DMS79 treated with DMSO at 0.1 percent for 48 hours (cell line): ENCODE results near the gene KCNJ1.
A peak's percentile ranks its signal among the peaks of the same experiment; 100 is the strongest.

Source experiments
- DNase-seq: peaks from one replicate; lab custom pipeline; 2025; lab: John Stamatoyannopoulos, UW

The KCNJ1 gene

GRCh38 chr11:128823753-128824152 is 43.3 kb downstream of the KCNJ1 start:
- no peak for DNase-seq

DNA sequence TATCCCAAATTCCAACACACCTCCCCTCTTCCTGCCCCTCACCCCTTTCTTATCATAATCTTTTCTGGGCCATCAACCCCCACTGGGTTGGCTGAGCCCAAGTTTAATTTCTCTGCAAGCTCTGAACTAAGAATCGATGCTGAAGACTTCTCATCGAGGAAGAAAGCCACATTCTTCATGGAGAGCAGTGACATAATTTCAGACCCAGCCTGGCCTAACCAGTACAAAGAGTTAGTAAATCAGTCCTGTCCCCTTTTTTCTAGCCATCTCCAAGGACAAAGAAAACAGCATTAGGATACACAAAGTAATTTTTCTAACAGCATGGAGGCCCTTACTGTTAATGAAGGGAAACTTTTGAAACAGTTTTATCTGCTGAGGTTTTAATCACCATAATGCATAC is 45.0 kb downstream of the KCNJ1 start:
- DNase-seq, result no peak

GRCh38 chr11:128821556-128821955 is 45.5 kb downstream of the KCNJ1 start:
- no peak for DNase-seq

DNA sequence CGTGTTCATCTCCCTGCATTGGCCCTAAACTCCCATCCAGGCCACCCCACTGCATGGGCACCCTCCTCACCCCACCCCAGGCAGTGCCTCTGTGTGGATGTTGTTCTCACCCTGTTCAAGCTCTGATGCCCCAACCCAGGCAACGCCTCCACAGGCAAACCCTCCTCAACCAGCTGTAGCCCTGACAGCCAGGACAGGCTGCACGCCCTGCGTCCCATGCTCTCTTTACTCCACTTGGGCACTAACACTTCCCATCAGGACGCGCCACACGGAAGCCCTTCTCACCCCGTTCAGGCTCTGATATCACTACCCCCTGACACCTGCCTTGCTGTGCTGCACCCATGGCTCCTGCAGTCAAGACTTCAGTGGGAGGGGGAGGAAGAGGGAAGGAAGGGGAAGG is 47.9 kb downstream of the KCNJ1 start:
- DNase-seq, result no peak

DNA sequence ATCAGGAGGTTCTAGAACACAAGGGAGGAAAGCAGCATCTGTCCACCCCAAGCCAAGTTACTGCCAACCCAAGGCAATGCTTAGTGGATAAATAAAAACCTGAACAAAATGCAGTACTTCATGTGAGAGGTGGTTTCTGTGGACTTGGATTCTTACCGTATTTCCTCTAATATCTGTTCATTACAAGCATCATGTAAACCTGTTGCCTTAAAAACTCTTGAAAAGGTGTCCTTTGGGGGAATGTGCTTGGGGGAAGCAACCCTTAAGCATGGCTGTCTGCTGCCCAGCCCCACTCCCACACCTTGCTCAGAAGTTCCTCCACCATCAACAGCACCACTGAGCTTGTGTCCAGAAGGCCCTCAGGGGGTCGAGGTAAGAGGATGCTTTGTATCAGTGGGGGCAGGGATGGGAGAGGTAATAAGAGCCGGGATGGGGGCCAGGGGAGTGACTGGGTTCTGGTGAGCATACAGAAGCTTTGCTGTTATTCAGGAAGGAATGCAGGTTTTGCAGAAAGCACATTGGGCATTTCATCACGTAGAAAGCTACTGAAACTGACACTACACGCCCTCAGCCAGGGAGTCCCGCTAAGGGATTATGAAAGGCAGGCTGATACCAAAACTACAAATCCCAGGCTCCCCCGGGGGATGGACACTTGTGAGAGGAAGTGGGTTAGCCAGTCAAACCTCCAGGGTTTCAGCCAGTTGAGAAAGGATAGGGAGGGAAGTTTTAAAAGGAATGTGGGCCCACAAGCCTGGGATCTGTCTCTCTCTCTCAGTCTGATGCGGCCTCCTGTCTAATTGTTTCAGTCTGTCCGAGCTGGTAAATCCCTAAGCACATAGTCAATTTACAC is 52.0 kb downstream of the KCNJ1 start:
- no peak for DNase-seq

GRCh38 chr11:128813729-128814128 is 53.4 kb downstream of the KCNJ1 start:
- no peak for DNase-seq

GRCh38 chr11:128810784-128811514 is 56.1 kb downstream of the KCNJ1 start:
- no peak for DNase-seq

DNA sequence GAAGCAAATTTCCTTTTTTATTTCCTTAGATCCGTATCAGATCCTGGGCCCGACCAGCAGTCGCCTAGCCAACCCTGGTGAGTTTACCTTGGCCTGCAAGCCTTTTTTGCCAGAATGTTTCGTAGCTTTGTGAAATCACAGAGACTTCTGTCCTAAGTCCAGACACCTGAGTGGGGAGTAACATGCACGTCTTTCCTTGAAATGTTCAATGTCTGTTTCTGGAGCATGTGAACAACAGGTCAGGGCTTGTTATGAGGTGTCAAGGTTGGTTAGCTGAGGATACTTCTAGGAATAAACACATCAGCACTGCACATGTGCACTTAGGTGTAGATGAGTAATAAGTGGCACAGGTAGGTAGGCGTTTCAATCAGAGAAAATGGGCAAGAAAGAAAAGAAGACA is 58.0 kb downstream of the KCNJ1 start:
- peak; percentile 40 for DNase-seq

- DNase-seq, result no peak
These were observed 59.2 kb downstream of the KCNJ1 start for GRCh38 chr11:128807909-128808308.

DNA sequence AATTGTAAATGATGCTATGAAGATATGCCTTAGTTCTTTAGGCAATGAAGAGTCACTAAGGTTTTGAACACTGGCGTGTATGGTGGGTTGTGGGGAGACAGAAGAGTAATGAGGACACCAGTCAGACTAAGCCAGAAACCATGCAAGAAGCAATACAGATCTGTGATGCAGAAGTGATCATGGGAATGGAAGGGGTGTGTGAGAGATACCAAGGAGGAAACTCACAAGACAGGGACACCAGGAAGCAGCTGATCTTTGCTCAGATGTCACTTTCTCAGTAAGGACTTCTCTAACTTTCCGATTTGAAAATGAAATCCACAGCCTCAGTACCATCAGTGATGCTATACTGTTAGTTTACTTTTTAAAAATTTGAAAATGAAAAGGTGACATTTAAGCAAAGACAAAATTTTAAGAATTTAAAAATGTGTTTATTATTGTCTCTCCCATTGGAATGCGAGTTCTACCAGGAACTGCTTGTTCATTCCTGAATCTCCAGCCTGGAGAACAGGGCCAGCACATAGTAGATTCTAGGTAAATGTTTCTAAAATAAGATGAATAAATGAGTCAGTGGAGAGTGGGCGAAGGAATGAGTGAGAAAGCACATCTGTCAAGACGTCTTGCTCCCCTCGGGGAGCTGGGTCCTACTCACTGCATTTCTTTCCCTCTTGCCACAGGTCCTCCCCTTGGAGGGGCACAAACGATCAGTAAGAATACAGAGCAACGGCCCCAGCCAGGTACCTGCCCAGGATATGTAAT is 60.4 kb downstream of the KCNJ1 start:
- DNase-seq, result no peak

GRCh38 chr11:128804481-128804880 is 62.6 kb downstream of the KCNJ1 start:
- DNase-seq, result no peak

DNA sequence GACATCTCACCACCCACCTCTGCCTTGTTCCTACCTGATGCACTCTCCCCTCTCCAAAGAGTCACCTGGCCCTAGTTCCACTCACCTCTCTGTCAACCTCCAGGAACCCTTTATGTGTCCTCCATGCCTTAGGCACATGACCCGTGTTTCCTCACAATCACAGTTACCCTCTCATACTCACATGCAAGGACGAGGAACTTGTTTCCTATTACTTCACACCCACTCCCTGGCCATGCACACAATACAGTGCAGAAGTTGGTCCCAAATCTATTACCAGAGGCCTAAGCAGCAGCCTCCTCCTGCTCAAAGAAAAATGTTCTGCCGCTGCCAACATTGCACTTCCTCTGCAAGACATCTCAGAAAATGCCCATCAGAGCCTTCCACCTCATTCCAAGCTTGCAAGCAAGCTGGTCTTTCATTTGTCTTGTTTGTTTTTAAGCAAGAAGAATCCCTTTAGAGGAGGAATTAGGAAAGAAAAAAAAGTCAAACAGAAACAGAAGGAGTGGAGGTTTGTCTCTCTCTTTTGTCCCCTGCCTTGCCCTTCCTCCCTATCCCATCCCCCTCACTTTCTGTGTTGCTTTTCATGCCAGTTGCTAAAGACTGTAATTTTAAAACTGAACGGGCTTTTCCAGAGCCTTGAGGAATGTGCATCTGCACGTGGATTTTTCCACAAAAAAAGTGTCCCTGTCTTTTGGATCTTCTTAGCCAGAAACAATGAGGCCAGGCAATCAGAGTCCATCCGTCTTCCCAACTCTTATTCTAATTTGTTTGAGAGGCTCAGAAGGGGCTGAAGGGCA is 63.4 kb downstream of the KCNJ1 start:
- DNase-seq, result no peak

DNA sequence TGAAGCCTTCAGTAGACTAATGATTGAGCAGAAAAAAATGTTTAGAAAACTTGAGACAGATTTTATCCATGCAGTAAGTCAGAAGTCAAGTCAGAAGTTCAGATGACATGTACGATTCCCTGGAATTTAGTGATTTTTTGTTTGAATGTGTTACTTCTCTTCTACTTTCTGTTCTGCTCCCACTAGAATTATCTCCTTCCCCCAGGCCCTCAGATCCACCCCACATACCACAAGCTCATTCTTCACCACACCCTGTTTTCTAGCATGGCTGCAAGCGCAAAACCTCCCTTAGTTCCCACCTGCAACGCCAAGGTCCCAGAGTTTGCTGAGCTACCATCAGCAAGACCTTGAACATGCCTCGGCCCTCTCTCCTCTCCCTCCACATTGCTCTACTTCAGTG is 64.1 kb downstream of the KCNJ1 start:
- DNase-seq, result no peak

DNA sequence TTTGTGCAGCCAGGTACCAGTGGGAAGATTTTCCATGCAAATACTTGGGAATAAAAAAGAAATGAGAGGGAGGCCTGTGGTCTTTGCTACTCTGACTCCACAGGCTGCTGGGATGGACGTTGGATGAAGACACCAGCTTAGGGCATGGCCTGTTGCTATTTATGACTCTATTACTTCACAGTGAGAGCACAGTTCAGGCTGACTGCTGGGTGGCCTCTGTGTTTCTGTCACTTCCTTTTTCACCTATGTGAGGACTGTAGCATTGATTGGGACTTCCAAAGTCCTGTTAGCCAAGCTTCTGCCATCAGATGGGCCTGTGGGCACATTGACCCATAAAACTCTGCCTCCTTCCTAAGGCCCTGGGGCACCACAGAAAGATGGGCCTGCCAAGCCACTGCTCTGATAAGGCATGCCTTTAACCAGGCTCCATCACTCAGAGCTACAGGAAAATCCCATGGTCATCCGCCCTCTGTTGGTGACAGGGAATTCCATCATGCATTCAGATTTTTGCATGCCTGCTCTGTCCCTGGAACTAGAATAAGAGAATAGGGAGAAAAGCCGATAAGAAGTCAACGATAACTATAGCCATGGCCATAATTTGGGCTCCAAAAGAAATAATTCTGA is 64.6 kb downstream of the KCNJ1 start:
- DNase-seq, result no peak

- DNase-seq, result no peak
These were observed 66.2 kb downstream of the KCNJ1 start for GRCh38 chr11:128800871-128801417.

- DNase-seq, result no peak
These were observed 70.8 kb downstream of the KCNJ1 start for GRCh38 chr11:128796270-128796669.

DNA sequence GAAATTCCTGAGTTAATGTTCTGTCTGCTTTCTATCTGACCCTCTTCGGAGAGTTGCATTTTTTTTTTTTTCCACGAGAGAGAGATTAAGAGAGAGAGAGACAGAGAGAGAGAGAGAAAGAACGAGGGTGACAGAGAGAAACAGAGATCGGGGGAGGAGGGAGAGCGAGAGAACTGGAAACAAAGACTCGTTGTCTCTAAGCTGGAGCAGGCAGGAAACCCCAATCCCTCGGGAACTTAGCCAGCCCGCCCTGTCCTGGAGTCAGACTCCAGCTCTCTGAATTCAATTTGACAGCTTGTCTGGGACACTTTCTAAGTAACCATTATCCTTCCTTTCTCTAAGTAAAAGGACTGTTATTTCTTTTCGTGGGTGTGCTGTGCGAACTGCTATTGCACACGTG is 76.9 kb downstream of the KCNJ1 start:
- no peak for DNase-seq

DNA sequence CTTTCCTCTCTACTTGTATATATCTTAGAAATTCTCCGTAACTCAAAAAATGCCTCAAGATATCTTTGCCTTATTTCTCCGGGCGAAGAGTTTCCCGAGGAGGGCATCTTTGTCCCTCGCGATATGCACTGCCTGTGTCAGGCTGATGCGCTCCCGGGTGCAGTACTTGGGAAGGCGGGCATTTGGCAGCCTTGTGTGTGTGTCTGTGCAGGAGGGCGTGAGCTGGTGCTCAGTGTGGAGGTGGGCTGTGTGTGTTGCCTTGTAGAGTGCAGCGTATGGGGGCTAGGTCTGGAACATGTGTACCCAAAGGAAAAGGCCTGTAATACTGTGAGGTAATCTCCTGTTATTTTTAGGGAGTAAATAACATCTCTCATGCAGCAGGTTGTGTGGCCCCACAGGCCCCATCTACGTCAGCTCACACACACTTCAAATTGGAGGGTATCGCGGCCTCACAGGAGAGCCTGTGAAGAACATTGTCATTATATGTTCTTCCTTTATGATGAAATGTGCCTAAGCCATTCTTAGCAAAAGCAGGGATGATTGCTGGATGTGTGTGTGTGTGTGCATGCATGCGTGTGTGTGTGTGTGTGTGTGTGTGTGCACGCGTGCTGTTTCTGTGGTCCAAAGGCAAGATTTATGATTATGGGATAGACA is 77.5 kb downstream of the KCNJ1 start:
- no peak for DNase-seq
